Bronchial epithelial cell (primary cell): Measurements from ENCODE around the gene FANCC. TPM values are rescaled to one million over a fixed set of nuclear protein-coding genes. Genes with fewer than 3 reads are reported as not detected.
A peak's percentile ranks its signal among the peaks of the same experiment; 100 is the strongest.

Experiments
- DNase-seq: peaks from one replicate; pipeline ENCODE4 v3.0.0-alpha.2; 2010; ENCODE audit warnings: low read depth
- FAIRE-seq: peaks from 2 replicates; lab custom pipeline; 2011; peaks lifted over from hg19 to GRCh38; lab: Jason Lieb, UNC
- H3K27me3 ChIP-seq: 2 replicates; pipeline ENCODE4 v1.5.1; 2011; ENCODE audit warnings: low read length; ENCODE audit not compliant: control insufficient read depth, insufficient read depth
- H3K36me3 ChIP-seq: 2 replicates; pipeline ENCODE4 v1.5.1; 2011; ENCODE audit warnings: low read length; ENCODE audit not compliant: control insufficient read depth, insufficient read depth
- H3K4me3 ChIP-seq: 2 replicates; pipeline ENCODE4 v1.5.1; 2011; ENCODE audit warnings: mild to moderate bottlenecking, low read depth, low read length, control low read depth
- total RNA-seq: library from RNA; depleted of rRNA; stranded (reverse); fragments of >200 nt; gene quantifications from 2 replicates; pipeline ENCODE4 v1.2.1, GENCODE V29; 2014
- TF ChIP-seq, protein P1 (sequence below): IDR thresholded peaks from 2 replicates; pipeline ENCODE4 v1.5.1; 2011; ENCODE audit warnings: mild to moderate bottlenecking, moderate library complexity, low read length, control low read depth, inconsistent platforms; ENCODE audit not compliant: insufficient read depth, severe bottlenecking

Gene FANCC
- total RNA-seq, 1 donor from 2014 or later, result 3.4 TPM

DNA sequence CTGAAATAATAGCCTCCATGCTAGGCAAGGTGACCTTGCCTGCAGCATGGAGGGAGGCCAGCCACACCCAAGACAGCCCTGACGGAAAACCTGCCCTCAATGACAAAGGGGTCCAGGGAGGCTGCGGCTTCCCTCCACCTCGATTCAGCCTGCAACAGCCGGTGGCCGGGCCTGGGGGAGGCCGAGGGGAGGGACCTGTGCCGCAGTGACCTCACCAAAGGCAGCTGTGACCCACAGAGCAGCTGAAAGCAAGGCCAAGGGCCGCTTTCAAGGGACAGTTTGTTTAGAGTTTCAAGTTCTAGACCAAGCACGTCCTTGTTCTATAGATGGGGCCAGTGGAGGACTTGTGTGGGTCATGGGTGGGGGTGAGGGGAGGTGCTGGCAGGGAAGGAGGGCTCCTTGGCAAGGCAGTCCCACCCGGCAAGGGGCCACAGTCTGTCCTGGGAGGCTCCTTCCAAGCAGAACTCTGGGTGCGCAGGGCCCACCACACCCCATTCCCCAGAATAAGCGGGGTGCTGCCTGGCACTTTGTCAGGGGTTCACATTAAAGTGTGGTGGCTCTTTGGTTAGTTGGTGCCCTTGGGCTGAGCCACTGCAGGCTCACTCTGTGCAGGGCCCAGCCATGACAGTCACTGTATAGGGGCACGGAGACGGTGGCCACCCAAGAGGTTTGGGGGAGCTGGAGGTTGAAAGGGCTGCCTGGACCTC lies 226.5 kb downstream of the FANCC start:
- no peak overlapping the region for H3K4me3 ChIP-seq
- FAIRE-seq, result no peak
- TF ChIP-seq, protein P1, sequence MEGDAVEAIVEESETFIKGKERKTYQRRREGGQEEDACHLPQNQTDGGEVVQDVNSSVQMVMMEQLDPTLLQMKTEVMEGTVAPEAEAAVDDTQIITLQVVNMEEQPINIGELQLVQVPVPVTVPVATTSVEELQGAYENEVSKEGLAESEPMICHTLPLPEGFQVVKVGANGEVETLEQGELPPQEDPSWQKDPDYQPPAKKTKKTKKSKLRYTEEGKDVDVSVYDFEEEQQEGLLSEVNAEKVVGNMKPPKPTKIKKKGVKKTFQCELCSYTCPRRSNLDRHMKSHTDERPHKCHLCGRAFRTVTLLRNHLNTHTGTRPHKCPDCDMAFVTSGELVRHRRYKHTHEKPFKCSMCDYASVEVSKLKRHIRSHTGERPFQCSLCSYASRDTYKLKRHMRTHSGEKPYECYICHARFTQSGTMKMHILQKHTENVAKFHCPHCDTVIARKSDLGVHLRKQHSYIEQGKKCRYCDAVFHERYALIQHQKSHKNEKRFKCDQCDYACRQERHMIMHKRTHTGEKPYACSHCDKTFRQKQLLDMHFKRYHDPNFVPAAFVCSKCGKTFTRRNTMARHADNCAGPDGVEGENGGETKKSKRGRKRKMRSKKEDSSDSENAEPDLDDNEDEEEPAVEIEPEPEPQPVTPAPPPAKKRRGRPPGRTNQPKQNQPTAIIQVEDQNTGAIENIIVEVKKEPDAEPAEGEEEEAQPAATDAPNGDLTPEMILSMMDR, result no peak
- H3K27me3 ChIP-seq, result no peaks in the 10 kb centered on the region
- peaks cover 12% of the 10 kb centered on the region for H3K36me3 ChIP-seq
- no peak for DNase-seq

DNA sequence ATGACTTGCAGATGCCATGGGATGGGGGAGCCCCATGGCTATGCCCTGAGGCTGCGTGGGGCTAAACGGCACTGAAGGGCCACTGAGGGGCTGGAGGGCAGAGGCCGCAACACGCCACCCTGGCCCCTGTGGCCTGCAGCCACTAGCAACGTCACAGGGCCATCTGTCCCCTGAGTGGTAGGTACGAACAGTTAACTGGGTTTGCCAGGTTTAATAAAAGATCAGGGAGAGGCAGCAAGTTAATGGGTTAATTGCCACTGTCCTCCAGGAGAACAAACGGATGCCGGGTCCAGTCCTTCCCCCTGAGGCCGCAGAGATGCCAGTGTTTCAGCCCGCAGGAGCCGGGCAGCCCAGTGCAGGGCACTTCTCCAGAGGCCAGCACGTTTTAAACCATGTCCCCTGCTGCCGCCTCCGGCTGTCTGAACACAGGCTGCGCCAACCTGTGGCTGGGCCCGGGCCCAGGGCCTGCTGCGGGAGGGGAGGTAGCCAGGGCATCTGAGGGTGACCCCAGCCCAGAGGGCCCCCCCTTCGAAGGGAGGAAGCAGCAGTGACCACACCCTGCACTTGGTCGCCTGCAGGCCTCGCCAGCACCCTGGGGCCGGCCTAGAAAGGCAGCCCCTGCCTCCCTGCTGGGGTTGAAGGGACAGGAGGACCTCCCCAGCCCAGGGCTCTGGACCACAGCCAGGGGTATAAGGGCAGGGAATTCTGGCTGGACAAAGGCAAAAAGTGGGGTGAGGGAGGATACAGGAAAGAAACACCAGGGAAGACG lies 227.3 kb downstream of the FANCC start:
- FAIRE-seq (no peak), DNase-seq (no peak)
- no peak overlapping the region for H3K4me3 ChIP-seq
- TF ChIP-seq, protein P1, result no peak
- no peaks in the 10 kb centered on the region for H3K27me3 ChIP-seq
- peaks cover 17% of the 10 kb centered on the region for H3K36me3 ChIP-seq

DNA sequence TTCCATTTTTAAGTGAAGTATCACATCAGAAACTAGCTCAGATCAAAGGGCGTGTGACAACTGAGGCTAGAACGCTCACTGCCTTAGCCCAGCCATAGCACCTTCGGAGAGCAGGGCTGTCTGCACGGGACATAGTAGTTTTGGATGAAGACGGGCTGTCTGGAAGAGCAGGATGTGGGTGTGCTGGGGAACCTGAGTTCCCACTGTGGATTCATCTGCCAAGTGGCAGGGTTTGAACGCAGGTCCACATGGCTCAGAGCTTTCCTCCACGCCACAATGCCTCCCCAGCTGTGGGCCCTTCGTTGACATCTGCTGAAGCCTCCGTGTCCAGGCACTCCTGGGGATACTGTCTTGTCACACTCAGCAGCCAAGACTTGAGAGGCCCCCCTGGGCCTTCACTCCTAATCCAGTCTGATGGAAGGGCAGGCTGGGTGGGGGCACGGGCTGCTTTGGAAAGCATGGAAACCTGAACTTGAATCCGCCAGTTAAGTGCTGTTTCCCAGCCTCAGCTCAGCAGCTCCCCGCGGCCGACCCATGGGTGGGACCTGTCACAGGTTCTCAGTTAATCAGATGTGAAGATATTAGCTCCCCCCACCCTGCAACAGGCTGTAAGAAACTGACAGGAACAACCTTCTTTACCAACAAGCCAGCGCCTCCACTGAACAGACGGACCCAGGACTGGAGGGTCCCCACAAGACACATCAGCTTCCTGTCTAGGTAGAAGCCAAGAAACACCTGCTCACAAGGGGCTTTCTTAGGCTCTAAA lies 228.1 kb downstream of the FANCC start:
- H3K4me3 ChIP-seq, result no peak overlapping the region
- TF ChIP-seq, protein P1, result no peak
- FAIRE-seq, result peak; percentile 92
- no peaks in the 10 kb centered on the region for H3K27me3 ChIP-seq
- peaks cover 22% of the 10 kb centered on the region for H3K36me3 ChIP-seq
- DNase-seq, result no peak

DNA sequence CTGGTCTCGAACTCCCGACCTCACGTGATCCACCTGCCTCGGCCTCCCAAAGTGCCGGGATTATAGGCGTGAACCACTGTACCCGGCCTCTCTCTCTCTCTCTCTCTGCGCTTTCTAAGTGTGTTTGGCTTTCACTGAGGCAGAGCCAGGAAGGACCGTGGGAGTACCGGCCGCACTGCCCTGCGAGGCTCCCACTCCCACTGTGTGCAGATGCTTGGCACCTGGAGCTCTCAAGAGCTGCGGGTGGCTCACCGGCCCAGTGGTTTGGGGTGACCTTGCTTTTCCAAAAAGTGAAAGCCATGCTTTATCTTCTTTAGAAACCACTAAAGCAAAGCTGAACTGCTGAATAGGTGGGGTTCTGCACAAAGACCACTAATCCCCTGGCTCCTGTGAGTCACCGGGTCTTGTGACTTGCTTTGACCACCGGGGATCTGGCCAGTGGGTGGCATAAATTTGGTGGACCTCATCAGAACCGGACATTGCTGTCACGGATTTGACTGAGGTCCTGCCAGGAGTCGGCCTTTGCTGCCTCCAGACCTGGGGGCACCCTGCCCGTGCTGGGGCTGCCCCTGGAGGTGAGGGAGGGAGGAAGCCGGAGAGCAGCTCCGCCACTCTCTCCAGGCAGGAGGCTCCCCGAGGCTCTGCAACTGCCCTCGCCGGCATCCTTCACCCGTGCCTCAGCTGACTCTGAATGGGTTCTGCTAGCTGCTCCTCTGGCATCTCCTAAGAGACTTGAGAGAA lies 228.9 kb downstream of the FANCC start:
- peaks cover 24% of the 10 kb centered on the region for H3K36me3 ChIP-seq
- no peak for DNase-seq

More for the DNA sequence above, 228.9 kb downstream of the FANCC start:
- TF ChIP-seq, protein P1, result no peak
- Histone ChIP-seq H3K4me3 (no peak overlapping the region), H3K27me3 (no peaks in the 10 kb centered on the region)
- no peak for FAIRE-seq
